ENCODE results near the gene TTLL8. TPM values are rescaled to one million over a fixed set of nuclear protein-coding genes. Genes with fewer than 3 reads are reported as not detected.

The TTLL8 gene
- total RNA-seq, 1 donor = not detected

GRCh38 chr22:50041361-50042065 lies 16.6 kb downstream of the TTLL8 start:
- TF ChIP-seq, protein P1, sequence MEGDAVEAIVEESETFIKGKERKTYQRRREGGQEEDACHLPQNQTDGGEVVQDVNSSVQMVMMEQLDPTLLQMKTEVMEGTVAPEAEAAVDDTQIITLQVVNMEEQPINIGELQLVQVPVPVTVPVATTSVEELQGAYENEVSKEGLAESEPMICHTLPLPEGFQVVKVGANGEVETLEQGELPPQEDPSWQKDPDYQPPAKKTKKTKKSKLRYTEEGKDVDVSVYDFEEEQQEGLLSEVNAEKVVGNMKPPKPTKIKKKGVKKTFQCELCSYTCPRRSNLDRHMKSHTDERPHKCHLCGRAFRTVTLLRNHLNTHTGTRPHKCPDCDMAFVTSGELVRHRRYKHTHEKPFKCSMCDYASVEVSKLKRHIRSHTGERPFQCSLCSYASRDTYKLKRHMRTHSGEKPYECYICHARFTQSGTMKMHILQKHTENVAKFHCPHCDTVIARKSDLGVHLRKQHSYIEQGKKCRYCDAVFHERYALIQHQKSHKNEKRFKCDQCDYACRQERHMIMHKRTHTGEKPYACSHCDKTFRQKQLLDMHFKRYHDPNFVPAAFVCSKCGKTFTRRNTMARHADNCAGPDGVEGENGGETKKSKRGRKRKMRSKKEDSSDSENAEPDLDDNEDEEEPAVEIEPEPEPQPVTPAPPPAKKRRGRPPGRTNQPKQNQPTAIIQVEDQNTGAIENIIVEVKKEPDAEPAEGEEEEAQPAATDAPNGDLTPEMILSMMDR (IDR thresholded peaks at IDR 0.05; ENCODE audit: insufficient read depth, low read length) = no peak
- no peak for DNase-seq (ENCODE audit: low read depth)
- no peak overlapping the region for H3K4me3 ChIP-seq (ENCODE audit: low read depth, low read length)

- no peak for DNase-seq (ENCODE audit: low read depth)
- TF ChIP-seq, protein P1 (IDR thresholded peaks at IDR 0.05; ENCODE audit: insufficient read depth, low read length) = no peak
- no peak overlapping the region for H3K4me3 ChIP-seq (ENCODE audit: low read depth, low read length)
Observed at GRCh38 chr22:50040717-50041116, 17.4 kb downstream of the TTLL8 start.

GRCh38 chr22:50039669-50040443 lies 18.2 kb downstream of the TTLL8 start:
- no peak for DNase-seq (ENCODE audit: low read depth)

DNA sequence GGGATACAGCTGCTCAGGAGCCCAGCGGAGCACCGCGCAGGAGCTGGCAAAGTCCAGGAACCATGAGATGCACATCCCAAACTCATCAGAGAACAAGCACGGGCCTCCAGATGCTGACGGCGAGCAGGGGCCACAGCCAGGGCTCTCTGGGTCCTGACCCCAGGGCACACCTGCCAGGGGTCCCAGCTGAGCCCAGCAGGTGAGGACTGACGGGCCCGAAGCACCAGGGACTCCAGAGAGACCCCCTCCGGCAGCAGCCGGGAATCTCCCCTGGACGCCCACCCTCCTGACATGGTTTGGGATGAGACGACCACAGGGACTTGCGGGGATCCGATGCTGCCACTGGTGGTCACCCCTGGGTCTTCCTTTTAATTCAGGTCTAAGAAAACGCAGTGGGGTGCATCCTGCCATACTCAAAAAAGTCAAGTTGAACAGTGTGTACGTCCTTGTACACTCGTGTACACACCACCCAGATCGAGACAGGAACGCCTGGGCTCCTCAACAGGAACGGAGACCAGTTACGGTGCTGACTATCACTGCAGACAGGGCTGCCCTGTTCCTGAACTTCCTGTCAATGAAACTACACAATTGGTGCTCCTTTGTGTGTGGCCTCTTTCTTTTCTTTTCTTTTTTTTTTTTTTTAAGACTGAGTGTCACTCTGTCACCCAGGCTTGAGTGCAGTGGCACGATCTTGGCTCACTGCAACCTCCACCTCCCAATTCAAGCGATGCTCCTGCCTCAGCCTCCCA lies 21.9 kb downstream of the TTLL8 start:
- TF ChIP-seq, protein P1 (IDR thresholded peaks at IDR 0.05; ENCODE audit: insufficient read depth, low read length) = no peak
- no peak for DNase-seq (ENCODE audit: low read depth)
- H3K4me3 ChIP-seq (ENCODE audit: low read depth, low read length) = no peak overlapping the region

More at GRCh38 chr22:50039669-50040443, 18.2 kb downstream of the TTLL8 start:
- TF ChIP-seq, protein P1 (IDR thresholded peaks at IDR 0.05; ENCODE audit: insufficient read depth, low read length) = no peak
- H3K4me3 ChIP-seq (ENCODE audit: low read depth, low read length) = no peak overlapping the region

DNA sequence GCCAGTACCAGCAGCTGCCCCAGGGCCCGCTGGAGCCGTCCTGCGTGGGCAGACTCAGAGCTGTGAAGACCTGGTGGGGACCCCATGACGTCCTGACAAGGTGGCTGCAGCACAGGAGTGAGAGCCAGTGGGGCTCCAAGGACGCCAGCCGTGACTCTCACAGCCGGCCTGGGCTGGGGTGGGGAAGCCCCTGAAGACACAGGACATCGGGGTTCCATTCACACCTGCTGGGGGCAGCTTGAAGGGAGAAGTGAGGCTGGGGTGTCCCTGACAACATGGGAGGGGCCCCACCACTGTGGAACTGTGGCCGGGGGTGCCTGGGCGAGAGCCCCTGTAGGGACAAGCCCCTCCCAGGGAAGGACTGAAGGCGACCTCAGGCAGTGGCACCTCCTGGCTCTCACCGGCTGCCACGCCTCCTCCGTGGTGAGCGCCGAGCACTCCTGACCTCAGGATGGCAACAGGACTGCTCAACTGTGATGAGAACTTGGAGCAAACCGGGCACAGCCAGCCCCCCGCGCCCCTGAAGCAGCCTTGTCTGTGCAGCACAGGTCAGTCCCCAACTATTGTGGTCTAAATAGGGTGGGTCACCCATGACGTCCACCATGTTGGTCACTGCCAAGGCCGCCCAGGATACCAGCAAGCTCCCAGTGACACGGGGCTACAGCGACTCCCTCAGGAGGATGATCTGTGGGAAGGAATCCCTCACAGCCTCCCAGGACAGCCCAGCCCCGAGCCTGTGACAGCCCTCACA lies 22.8 kb downstream of the TTLL8 start:
- no peak for DNase-seq (ENCODE audit: low read depth)
- no peak overlapping the region for H3K4me3 ChIP-seq (ENCODE audit: low read depth, low read length)
- TF ChIP-seq, protein P1 (IDR thresholded peaks at IDR 0.05; ENCODE audit: insufficient read depth, low read length) = no peak

Measured in fibroblast of the aortic adventitia (primary cell).